H1 (cell line): Measurements from ENCODE around the gene CCNYL1.

Experiments
- BACH1 ChIP-seq: IDR thresholded peaks from 2 replicates; pipeline ENCODE4 v1.6.1; 2012; ENCODE audit warnings: low read length, improper control_type of control experiment
- CTCF ChIP-seq, 3 experiments: IDR thresholded peaks; 1 replicate in 2 of 3; 2 replicates in 1 of 3; pipeline versions ENCODE4 v1.5.1 to v1.6.1; 2011; ENCODE audit warnings: low read length in 3 of 3, mild to moderate bottlenecking in 3 of 3, inconsistent platforms in 2 of 3, low read depth in 1 of 3, moderate library complexity in 1 of 3; ENCODE audit not compliant: insufficient read depth in 1 of 3; ENCODE audit errors: control extremely low read depth in 1 of 3
- EP300 ChIP-seq, 2 experiments: IDR thresholded peaks; 1 replicate in 1 of 2; 2 replicates in 1 of 2; pipeline ENCODE4 v1.6.1; 2011 to 2012; ENCODE audit warnings: low read depth in 2 of 2, low read length in 2 of 2, mild to moderate bottlenecking in 2 of 2, borderline replicate concordance in 1 of 2, inconsistent platforms in 1 of 2, moderate library complexity in 1 of 2
- EZH2 ChIP-seq: fragments of 200-600 bp; sonication (generic); IDR thresholded peaks from 2 replicates; pipeline ENCODE4 v1.7.1; 2012; ENCODE audit warnings: low read depth, mild to moderate bottlenecking, moderate library complexity, low read length, inconsistent platforms; ENCODE audit not compliant: severe bottlenecking
- GABPA ChIP-seq: IDR thresholded peaks from 2 replicates; pipeline ENCODE4 v1.6.1; 2011; ENCODE audit warnings: mild to moderate bottlenecking, low read length, moderate library complexity, borderline replicate concordance; ENCODE audit not compliant: insufficient read depth
- HDAC2 ChIP-seq, 2 experiments: fragments of 300-600 bp in 1 of 2; sonication (generic) in 1 of 2; IDR thresholded peaks; 2 replicates each; pipeline ENCODE4 v1.6.1; 2011 to 2012; ENCODE audit warnings: low read depth in 2 of 2, low read length in 2 of 2, mild to moderate bottlenecking in 2 of 2, moderate library complexity in 2 of 2, borderline replicate concordance in 1 of 2, inconsistent platforms in 1 of 2
- POLR2A ChIP-seq, 2 experiments: IDR thresholded peaks; 1 replicate in 1 of 2; 2 replicates in 1 of 2; pipeline ENCODE4 v1.6.1; 2011; ENCODE audit warnings: low read depth in 2 of 2, low read length in 2 of 2, mild to moderate bottlenecking in 2 of 2; ENCODE audit errors: control extremely low read depth in 1 of 2
- POLR2AphosphoS5 ChIP-seq: IDR thresholded peaks from 2 replicates; pipeline ENCODE4 v1.6.1; 2011; ENCODE audit warnings: low read depth, low read length
- RAD21 ChIP-seq, 2 experiments: IDR thresholded peaks in 1 of 2; conservative IDR thresholded peaks in 1 of 2; 2 replicates each; pipeline ENCODE4 v1.6.1; 2011; ENCODE audit warnings: low read depth in 2 of 2, low read length in 2 of 2, improper control_type of control experiment in 1 of 2, inconsistent platforms in 1 of 2, mild to moderate bottlenecking in 1 of 2, moderate library complexity in 1 of 2
- YY1 ChIP-seq: IDR thresholded peaks from 2 replicates; pipeline ENCODE4 v1.6.1; 2011; ENCODE audit warnings: low read depth, mild to moderate bottlenecking, low read length
- ZNF274 ChIP-seq: IDR thresholded peaks from 2 replicates; pipeline ENCODE4 v1.7.0; 2012; ENCODE audit warnings: low read length, borderline replicate concordance; ENCODE audit errors: extremely low read depth
- TF ChIP-seq, protein P1 (sequence below): IDR thresholded peaks from 2 replicates; pipeline ENCODE4 v1.6.1; 2012; ENCODE audit warnings: inconsistent platforms

- no peak for TF ChIP-seq CTCF (IDR thresholded peaks at IDR 0.05; ENCODE audit: control extremely low read depth in 1 of 3, insufficient read depth in 1 of 3, low read depth in 1 of 3, low read length in 3 of 3)
- no peak for TF ChIP-seq GABPA
- TF ChIP-seq POLR2A (IDR thresholded peaks at IDR 0.05; ENCODE audit: control extremely low read depth in 1 of 2, low read depth in 2 of 2, low read length in 2 of 2) = no peak
- no peak for TF ChIP-seq BACH1
- no peak for TF ChIP-seq YY1
- TF ChIP-seq ZNF274 = no peak
- TF ChIP-seq EP300 (IDR thresholded peaks at IDR 0.05; ENCODE audit: borderline replicate concordance in 1 of 2, low read depth in 2 of 2, low read length in 2 of 2) = no peak
- TF ChIP-seq POLR2AphosphoS5 = no peak
- no peak for TF ChIP-seq RAD21 (IDR thresholded peaks at IDR 0.05 in 1 of 2, conservative IDR thresholded peaks at IDR 0.05 in 1 of 2; ENCODE audit: low read depth in 2 of 2, low read length in 2 of 2)
- TF ChIP-seq HDAC2 (IDR thresholded peaks at IDR 0.05; ENCODE audit: borderline replicate concordance in 1 of 2, low read depth in 2 of 2, low read length in 2 of 2) = no peak
- TF ChIP-seq, protein P1, sequence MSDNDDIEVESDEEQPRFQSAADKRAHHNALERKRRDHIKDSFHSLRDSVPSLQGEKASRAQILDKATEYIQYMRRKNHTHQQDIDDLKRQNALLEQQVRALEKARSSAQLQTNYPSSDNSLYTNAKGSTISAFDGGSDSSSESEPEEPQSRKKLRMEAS = no peak
- TF ChIP-seq EZH2 = no peak
These were observed 60.0 kb downstream of the CCNYL1 start for GRCh38 chr2:207771421-207771820.
